A549 (cell line): Measurements from ENCODE around the gene TCAP.

Experiments
- CTCF ChIP-seq: fragments of >200 bp; sonication (Bioruptor Twin); formaldehyde crosslinking; IDR thresholded peaks from 3 replicates; pipeline ENCODE4 v1.5.1; 2016
- E2F6 ChIP-seq: IDR thresholded peaks from 2 replicates; pipeline ENCODE4 v1.6.1; 2012; ENCODE audit warnings: low read depth, borderline replicate concordance
- EP300 ChIP-seq, 2 experiments: fragments of >200 bp; sonication (Bioruptor Twin); formaldehyde crosslinking; IDR thresholded peaks; 2 replicates in 1 of 2; 3 replicates in 1 of 2; pipeline ENCODE4 v1.6.1; 2016 to 2017
- POLR2A ChIP-seq: IDR thresholded peaks from 2 replicates; pipeline ENCODE4 v1.6.1; 2012; ENCODE audit warnings: mild to moderate bottlenecking, low read length
- RAD21 ChIP-seq, 2 experiments: fragments of >200 bp in 1 of 2; sonication (Bioruptor Twin) in 1 of 2; formaldehyde crosslinking in 1 of 2; IDR thresholded peaks in 1 of 2; conservative IDR thresholded peaks in 1 of 2; 2 replicates in 1 of 2; 3 replicates in 1 of 2; pipeline ENCODE4 v1.6.1; 2012 to 2018; ENCODE audit warnings: inconsistent platforms in 1 of 2
- TFCP2L1 ChIP-seq: fragments of 250-450 bp; sonication (Bioruptor Pico); IDR thresholded peaks from 2 replicates; pipeline ENCODE4 v1.5.0; 2021; ENCODE audit warnings: mild to moderate bottlenecking
- TF ChIP-seq, protein P1 (sequence below): fragments of 200-600 bp; sonication (generic); IDR thresholded peaks from 2 replicates; pipeline ENCODE4 v1.6.1; 2016; ENCODE audit warnings: antibody characterized with exemption, mild to moderate bottlenecking, moderate library complexity
- TF ChIP-seq, protein P2 (sequence below): IDR thresholded peaks from 2 replicates; pipeline ENCODE4 v1.6.1; 2012
- TF ChIP-seq, protein P3 (sequence below): fragments of 450-650 bp; IDR thresholded peaks from 2 replicates; pipeline ENCODE4 v1.6.1; 2014; ENCODE audit warnings: antibody characterized with exemption

DNA sequence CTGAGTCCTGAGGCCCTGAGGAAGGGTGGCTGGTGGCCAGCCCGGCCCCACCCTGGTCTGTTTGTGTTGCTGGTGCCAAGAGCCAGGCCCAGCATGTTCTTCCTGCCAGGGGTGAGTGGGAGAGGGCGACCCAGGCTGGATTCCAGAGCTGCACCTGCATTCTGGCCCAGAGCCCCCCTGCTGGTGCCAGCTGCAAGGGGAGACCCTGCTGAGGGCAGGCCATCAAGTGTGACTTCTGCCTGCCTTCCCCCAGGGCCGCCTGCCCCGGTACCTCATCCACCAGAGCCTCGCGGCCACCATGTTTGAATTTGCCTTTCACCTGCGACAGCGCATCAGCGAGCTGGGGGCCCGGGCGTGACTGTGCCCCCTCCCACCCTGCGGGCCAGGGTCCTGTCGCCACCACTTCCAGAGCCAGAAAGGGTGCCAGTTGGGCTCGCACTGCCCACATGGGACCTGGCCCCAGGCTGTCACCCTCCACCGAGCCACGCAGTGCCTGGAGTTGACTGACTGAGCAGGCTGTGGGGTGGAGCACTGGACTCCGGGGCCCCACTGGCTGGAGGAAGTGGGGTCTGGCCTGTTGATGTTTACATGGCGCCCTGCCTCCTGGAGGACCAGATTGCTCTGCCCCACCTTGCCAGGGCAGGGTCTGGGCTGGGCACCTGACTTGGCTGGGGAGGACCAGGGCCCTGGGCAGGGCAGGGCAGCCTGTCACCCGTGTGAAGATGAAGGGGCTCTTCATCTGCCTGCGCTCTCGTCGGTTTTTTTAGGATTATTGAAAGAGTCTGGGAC is 2.4 kb upstream of the TCAP start:
- TF ChIP-seq, protein P1, sequence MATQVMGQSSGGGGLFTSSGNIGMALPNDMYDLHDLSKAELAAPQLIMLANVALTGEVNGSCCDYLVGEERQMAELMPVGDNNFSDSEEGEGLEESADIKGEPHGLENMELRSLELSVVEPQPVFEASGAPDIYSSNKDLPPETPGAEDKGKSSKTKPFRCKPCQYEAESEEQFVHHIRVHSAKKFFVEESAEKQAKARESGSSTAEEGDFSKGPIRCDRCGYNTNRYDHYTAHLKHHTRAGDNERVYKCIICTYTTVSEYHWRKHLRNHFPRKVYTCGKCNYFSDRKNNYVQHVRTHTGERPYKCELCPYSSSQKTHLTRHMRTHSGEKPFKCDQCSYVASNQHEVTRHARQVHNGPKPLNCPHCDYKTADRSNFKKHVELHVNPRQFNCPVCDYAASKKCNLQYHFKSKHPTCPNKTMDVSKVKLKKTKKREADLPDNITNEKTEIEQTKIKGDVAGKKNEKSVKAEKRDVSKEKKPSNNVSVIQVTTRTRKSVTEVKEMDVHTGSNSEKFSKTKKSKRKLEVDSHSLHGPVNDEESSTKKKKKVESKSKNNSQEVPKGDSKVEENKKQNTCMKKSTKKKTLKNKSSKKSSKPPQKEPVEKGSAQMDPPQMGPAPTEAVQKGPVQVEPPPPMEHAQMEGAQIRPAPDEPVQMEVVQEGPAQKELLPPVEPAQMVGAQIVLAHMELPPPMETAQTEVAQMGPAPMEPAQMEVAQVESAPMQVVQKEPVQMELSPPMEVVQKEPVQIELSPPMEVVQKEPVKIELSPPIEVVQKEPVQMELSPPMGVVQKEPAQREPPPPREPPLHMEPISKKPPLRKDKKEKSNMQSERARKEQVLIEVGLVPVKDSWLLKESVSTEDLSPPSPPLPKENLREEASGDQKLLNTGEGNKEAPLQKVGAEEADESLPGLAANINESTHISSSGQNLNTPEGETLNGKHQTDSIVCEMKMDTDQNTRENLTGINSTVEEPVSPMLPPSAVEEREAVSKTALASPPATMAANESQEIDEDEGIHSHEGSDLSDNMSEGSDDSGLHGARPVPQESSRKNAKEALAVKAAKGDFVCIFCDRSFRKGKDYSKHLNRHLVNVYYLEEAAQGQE, result no peak
- no peak for TF ChIP-seq RAD21 (conservative IDR thresholded peaks at IDR 0.05 in 1 of 2, IDR thresholded peaks at IDR 0.05 in 1 of 2)
- TF ChIP-seq TFCP2L1 (CRISPR knock-in tag), result no peak
- no peak for TF ChIP-seq CTCF
- no peak for TF ChIP-seq E2F6
- no peak for TF ChIP-seq EP300 (IDR thresholded peaks at IDR 0.05)
- TF ChIP-seq, protein P2, sequence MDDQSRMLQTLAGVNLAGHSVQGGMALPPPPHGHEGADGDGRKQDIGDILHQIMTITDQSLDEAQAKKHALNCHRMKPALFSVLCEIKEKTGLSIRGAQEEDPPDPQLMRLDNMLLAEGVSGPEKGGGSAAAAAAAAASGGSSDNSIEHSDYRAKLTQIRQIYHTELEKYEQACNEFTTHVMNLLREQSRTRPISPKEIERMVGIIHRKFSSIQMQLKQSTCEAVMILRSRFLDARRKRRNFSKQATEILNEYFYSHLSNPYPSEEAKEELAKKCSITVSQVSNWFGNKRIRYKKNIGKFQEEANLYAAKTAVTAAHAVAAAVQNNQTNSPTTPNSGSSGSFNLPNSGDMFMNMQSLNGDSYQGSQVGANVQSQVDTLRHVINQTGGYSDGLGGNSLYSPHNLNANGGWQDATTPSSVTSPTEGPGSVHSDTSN, result no peak
- no peak for TF ChIP-seq POLR2A
- TF ChIP-seq, protein P3, sequence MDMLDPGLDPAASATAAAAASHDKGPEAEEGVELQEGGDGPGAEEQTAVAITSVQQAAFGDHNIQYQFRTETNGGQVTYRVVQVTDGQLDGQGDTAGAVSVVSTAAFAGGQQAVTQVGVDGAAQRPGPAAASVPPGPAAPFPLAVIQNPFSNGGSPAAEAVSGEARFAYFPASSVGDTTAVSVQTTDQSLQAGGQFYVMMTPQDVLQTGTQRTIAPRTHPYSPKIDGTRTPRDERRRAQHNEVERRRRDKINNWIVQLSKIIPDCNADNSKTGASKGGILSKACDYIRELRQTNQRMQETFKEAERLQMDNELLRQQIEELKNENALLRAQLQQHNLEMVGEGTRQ, result no peak
